SK-N-SH treated with all-trans-retinoic acid at 6 μM for 48 hours (cell line): Measurements from ENCODE around the gene TMEM54.

Experiments used
- CREB5 ChIP-seq: fragments of 250-450 bp; sonication (Bioruptor Pico); IDR thresholded peaks from 2 replicates; pipeline ENCODE4 v1.5.1; 2020; ENCODE audit warnings: low read depth, mild to moderate bottlenecking, moderate library complexity
- TOX ChIP-seq: fragments of 250-450 bp; sonication (Bioruptor Pico); IDR thresholded peaks from 2 replicates; pipeline ENCODE4 v1.8.0; 2021; ENCODE audit warnings: mild to moderate bottlenecking, moderate library complexity, borderline replicate concordance
- ZFP3 ChIP-seq: fragments of 250-450 bp; sonication (Bioruptor Pico); IDR thresholded peaks from 2 replicates; pipeline ENCODE4 v1.5.0; 2020; ENCODE audit warnings: mild to moderate bottlenecking, moderate library complexity
- ZFP30 ChIP-seq: fragments of 450-650 bp; formaldehyde crosslinking; IDR thresholded peaks from 2 replicates; pipeline ENCODE4 v1.5.0; 2022; ENCODE audit warnings: mild to moderate bottlenecking, moderate library complexity

GRCh38 chr1:32928285-32928684, 27.1 kb upstream of the TMEM54 start:
- TF ChIP-seq ZFP30 (CRISPR knock-in tag) (no peak), ZFP3 (CRISPR knock-in tag) (no peak), CREB5 (no peak), TOX (CRISPR knock-in tag) (no peak)
